NCI-H69 (cell line): ENCODE measurements around the gene WDR20.
A peak's percentile ranks its signal among the peaks of the same experiment; 100 is the strongest.

Experiments
- DNase-seq: peaks from one replicate; lab custom pipeline; 2025; lab: John Stamatoyannopoulos, UW

Gene WDR20

DNA sequence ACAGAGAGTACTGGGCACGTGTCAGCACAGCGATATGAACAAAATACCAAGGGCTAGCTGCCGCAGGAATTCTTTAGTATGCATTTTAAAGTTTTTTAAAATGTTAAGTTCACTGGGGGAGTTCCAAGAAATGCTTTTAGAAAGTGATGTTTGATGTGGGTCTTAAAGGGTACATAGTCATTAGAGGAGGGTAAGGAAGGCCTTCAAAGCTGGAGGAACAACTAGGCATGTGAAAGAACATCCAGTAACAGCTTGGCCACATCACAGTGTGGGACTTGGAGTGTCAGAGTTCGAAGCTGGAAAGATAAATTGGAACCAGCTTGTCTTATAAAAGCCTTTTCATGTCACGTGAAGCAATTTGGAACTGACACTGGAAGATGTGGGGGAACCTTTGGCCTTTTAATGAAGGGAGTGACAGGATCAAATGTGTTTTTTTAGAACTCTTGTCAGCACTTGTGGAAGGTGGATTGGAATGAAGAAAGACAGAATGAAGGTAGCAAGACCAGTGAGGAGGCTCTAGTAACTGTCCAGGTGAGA, 57.7 kb downstream of the WDR20 start:
- no peak for DNase-seq

GRCh38 chr14:102200690-102201352, 61.1 kb downstream of the WDR20 start:
- DNase-seq = no peak

DNA sequence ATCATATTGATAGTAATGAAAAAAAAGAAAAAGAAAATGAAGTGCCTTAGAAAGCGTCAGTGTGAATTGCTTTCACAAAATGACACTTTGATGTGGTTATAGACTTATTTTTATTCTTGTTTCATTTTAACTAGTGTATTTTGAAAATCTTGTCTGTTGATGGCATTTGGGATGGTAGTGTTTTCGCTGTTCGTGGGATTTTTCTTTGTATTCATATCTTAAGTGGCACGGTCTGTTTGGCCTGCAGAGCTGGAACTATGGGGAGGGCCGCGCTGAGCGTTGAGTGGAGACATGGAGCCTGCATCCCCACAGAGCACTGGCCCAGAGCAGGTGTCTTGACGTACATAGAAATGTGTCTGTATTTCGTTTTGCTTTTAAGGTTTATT, 61.6 kb downstream of the WDR20 start:
- no peak for DNase-seq

DNA sequence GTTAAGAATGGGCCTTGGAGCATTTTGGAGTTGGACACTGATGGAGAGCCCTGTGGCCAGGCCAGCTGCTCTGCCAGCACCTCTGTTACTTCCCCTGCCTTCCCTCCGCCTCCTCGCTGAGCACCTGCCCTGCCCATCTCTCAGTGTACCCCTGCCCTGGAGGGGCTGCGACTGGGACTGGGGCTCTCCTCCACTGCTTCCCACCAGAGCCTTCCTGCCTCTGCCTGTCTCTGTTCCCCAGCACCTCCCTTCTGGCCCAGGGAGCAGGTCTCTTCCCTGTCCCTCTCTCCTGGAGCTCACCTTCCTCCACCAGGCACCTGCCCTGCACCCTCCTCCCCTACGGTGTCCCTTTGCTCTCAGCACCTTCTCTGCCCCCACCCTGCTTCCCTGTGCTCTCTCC, 62.1 kb downstream of the WDR20 start:
- DNase-seq = no peak

DNA sequence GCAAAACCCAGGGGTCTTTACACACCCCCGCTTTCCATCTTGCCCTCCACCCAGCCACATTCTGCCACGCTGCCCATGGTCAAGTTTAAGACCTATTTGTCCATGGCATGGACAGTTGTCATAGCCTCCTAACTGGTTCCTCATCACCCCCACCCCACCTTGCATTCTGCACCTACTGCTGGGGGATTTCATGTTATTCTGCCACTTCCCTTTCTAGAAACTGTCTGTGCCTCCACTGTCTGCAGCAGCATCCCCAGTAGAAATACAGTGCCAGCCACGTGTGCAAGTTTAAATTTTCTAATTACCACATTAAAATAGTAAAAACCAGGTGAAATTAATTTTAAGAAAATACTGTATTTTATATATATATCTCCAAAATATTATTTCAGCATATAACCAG, 63.2 kb downstream of the WDR20 start:
- no peak for DNase-seq

DNA sequence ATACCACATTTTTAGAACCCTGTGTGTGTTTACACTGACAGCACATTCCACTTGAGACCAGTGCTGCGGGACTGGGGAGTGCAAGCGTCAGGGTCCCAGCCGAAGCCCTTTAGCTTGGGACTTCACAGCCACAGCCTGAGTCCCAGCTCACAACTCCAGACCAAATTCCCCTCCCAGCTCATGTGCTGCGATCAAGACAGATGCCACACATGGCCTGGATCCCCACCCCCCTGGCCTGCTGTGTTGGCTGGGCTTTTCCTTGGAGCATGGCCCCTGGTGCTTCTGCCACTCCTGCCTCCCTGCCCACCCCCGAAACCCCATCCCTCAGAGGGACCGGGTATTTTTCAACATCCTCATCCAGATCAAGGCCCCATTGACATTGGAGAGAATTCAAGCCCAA, 63.7 kb downstream of the WDR20 start:
- DNase-seq = no peak

DNA sequence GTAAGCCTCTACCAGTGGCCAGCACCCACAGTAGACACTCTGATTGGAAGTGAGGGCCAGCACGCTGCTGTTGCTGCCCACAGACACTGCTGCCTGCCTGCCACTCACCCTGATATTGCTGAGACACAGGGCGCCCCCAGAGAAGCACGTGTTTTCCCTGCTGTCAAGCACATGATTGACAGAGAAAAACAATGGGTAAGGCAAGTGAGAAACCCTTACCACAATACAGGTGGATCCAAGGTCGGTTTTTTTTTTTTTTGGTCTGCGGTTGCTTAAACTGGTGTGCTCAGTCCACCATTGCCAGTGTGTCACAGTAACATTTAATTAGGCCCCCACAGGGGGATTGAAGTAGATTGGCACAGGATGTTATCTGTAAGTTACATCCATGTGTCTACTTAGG, 65.9 kb downstream of the WDR20 start:
- DNase-seq = no peak

DNA sequence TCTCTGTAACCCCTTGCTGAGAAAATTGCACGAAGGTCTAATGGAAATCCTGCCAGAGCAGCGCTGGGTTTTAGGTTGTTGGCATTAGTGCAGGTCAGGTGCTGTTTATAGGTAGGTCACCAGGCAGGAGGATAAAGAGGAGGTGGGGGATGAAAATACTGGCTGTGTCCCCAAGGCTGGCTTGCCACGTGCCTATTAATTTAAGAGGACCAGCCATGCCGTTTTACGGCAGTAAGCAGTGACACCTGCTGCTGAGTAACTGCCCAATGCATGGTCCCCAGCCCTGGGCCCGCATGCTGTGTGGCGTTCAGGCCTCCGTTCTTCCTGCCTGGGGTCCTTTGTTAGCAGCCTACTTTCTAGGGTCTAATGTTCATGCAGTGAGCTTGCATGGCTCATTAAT, 67.2 kb downstream of the WDR20 start:
- peak; percentile 95 for DNase-seq

DNA sequence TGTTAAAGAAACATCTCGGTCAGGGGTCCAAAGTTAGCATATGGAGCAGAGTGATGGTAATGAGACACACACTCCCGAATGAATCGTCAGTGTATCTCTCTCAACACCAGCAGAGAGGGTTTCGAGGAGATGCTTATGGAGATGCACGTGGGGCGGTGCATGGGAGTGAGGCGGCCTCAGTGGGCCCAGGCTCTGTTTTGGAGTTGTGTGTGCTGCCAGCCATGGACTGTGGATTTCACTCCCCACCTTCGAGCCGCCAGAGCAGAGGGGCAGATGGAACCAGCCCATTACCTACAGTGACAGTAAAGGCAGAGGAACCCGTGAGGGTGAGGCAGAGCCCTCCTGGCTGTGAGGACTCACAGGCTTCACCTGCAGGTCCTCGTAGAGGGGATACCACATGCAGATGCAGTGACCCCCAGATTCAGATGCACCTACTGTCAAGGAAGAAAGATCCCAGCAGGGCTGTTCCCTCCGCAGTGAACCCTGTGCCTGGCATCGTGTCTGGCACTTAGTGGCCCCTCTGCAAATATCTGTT, 68.2 kb downstream of the WDR20 start:
- no peak for DNase-seq

GRCh38 chr14:102208741-102209140, 69.0 kb downstream of the WDR20 start:
- no peak for DNase-seq

DNA sequence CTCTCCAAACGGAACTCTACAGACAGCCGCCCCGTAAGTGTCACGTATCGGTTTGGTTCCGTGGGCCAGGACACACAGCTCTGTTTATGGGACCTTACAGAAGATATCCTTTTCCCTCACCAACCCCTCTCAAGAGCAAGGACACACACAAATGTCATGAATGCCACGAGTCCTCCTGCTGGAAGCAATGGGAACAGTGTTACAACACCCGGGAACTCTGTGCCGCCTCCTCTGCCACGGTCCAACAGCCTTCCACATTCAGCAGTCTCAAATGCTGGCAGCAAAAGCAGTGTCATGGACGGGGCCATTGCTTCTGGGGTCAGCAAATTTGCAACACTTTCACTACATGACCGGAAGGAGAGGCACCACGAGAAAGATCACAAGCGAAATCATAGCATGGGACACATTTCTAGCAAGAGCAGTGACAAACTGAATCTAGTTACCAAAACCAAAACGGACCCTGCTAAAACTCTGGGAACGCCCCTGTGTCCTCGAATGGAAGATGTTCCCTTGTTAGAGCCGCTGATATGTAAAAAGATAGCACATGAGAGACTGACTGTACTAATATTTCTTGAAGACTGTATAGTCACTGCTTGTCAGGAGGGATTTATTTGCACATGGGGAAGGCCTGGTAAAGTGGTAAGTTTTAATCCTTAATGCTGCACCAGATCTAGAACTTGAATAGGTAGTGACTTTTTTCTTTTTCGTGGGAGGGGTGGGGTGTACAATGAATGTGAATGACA, 69.7 kb downstream of the WDR20 start:
- no peak for DNase-seq

DNA sequence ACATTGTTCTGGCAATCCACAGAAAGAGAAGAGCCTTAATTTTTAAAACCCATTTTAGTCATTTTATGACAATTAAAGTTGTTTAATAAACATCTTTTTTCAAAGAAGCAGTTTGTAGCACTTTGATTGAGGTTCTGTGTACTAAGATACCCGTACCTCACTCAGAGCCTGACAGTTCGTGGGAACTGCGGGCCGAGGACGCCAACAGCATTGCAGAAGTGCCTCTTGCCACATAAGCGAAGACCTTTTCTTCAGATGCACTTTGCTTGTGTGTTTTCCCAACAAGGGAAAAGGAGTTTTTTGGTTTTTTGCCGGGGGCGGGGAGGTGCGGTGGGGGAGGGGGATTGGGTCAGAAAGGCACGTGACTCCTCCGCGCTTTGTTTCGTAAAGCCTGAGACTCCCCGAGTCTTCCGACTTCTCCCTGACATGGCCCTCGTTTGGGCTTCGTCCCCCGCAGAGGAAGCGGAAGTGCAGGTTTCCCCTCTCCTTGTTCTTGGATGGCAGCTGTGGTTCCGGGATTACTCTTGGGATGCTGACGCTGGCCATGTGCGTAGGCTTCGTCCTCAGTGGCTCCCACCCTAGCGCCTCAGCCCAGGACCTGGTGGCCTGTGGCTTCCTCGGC, 70.8 kb downstream of the WDR20 start:
- DNase-seq = no peak

DNA sequence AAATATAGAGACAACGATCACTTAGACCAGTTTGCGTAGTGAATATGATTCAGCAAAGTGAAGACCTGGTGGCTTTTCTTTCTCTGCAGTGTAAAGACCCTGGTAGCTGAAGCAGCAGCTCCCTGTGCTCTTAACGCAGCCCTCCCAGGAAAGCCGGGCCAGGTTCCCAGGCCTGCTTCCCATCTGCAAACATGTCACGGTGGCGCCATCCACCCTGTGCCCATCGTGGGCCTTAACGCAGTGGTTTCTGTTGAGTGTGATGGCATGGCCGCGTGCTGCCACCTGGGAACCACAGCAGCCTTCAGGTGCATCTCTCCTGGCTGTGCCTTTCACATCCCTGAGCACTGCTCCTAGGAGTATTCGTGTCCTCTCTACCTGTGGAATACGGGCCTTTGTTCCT, 71.5 kb downstream of the WDR20 start:
- DNase-seq = no peak

GRCh38 chr14:102212356-102212755, 72.7 kb downstream of the WDR20 start:
- no peak for DNase-seq

DNA sequence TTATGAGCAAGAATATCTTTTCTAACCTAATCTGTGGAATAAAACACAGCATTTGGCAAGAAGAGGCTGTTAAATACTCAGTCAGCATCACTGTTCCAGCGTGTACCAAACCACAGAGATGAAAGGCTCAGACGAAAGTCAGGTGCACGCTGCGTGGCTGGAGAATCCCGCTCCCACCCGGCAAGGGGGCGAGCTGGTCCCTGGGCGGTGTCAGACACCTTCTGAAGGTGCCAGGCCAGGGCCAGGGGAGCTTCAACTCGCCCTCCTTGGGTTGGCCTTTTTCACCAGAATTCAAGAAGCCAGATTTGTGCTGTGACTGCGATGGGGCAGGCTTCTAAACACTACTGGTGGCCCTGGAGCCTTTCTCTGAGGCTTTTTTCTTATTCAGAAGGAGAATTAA, 73.1 kb downstream of the WDR20 start:
- no peak for DNase-seq

GRCh38 chr14:102213470-102213869, 73.8 kb downstream of the WDR20 start:
- DNase-seq = no peak

DNA sequence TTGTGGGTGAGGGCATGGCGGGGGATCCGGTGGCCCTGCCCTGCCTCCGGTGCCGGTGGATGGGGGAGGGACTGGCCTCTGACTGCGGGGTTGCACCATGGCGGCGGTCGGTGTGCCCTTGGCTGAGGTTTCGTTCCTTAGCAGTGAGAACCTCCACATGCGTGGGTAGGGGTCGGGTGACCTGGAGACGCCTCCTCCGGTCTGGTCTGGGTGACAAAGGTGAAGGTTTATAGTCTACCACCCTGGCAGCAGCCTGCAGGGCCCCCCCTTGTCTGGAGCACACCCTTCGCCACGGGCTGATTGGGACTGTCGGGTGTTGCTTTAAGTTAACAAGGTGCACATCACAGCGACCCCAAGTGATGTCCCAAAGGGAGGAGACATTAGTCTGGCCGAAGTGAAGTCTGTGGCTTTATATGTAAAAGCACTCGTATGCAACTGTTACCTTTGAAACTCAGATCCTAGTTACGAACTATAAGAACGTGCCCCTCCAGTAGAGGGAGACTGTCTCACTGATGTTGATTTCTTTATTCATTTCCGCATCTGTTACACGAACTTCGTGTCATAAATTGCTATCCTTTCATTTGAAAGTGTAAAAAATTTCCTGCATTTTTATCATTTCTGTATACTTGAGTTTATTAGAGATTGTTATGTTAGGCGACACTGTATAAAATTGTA, 74.4 kb downstream of the WDR20 start:
- no peak for DNase-seq

DNA sequence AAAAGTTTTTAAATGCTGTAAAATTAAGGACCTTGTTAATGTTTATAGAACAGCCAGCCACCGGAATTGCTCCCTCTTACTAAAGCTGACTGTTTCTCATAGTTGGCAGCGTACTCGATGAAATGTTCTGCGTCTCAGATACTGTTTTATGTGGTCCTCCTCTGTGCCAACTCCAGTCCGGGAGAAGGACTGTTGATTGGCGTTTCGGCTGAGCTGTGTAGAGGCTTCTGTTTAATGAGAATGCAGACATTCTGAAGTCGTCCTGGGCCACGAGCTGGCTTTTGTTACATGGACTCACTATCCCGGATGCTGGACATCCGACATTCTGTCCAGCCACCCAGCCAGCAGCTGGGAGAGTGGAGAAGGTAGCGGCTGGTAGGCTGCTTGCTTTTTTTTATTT, 75.4 kb downstream of the WDR20 start:
- no peak for DNase-seq

DNA sequence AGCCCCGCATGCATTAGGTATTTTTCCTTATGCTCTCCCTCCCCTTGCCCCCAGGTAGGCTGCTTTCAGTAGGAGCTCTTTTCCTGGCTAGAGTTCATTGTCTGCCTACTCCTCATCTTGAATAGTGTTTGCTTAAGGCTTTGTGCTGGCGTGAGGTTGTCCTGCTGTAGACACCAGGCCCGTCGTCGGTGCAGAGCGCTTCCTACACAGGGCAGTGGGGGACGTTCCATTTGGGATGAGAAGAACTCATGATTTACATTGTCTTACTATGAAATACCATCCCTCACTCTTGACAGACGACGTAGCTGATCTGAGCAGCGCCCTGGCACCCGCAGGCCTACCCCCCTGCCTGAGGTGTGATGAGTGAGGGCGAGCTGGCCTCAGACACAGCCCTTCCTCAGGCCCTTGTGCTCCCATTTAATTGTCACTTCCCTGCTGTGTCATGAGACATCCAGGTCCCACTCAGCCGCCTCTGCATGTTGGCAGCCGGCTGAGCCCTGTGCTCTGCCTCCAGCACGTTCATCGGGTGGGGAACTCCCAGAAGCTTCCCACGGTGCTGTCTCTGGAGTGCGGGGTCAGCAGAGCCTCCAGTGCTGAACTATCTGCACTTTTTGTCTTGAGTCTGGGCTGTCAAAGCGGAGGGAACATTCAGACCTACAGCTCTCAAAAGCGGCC, 76.0 kb downstream of the WDR20 start:
- peak; percentile 67 for DNase-seq

- DNase-seq = no peak
These were observed 77.7 kb downstream of the WDR20 start for GRCh38 chr14:102217399-102217798.

DNA sequence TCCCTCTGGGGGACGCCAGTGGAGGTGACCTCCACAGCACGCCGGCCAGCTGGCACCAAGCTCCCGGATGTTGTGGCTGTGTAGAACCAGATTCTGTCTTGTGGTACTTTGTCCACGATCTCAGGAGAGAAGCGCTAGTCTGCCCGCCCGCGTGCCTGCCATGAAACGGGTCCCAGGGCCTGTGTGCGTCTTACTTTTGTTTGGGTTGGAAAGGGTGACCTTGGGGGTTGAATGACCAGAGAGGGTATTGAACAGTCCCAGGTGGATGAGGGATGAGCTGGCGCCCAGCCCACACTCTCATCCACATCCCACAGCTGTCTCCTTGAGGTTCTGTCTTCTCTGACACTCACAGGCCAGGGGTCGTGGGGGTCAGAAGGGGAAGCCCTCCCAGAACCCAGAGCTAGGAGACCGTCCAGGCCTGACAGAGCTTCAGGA, 78.3 kb downstream of the WDR20 start:
- DNase-seq = no peak

GRCh38 chr14:102218688-102219087, 79.0 kb downstream of the WDR20 start:
- DNase-seq = no peak
